ENCODE results near the gene PDLIM5. TPM values are rescaled to one million over a fixed set of nuclear protein-coding genes. Genes with fewer than 3 reads are reported as not detected.

PDLIM5 gene
- total and polyA plus RNA-seq, 2 of the 8 experiments (the other 6 are each of a cell fraction or from before 2014, with no cell fraction given), result 37.3 to 62.1 TPM

GRCh38 chr4:94436512-94436911 is 15.2 kb upstream of the PDLIM5 start (continued):
- TF ChIP-seq SIN3A (conservative IDR thresholded peaks at IDR 0.05 in 1 of 2, IDR thresholded peaks at IDR 0.05 in 1 of 2; ENCODE audit: low read depth in 1 of 2, low read length in 2 of 2), result no peak

All from H1 (cell line).